ENCODE measurements around the gene ABHD14A.
A peak's percentile ranks its signal among the peaks of the same experiment; 100 is the strongest.

Gene ABHD14A

DNA sequence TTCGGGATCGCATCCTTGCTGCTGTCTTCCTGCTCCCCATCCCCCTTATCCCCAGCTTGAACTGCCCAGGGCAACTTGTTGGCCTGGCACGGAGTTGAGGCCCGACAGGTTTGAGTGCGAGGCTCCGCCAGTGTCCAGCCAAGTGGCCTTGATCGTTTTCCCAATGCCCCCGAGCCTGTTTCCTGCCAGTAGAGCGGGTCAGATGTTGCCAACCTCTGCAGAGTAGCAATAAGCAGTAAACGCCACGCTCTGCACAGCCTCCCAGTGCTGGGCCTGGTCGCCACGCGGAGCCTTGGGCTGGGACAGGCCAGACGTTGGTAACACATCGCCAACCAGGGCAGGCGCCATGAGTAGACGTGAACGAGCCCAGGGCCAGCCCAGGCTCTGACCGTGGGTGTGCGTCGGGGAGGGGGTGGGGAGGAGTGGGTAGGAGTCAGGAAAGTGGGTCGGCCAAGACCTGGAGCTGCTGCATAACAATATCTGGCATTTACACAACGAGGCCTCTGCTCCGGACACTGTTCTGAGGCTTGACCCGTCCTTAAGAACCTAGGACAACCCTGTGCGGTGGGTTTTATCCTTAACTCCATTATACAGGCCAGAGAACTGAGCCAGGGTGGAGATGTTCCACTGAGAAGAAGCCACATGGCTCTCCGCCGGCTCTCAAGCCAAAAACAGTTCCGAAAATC lies 444 bp upstream of the ABHD14A start:
- ATAC-seq, result peak; percentile 19
- TF ChIP-seq, protein P1, sequence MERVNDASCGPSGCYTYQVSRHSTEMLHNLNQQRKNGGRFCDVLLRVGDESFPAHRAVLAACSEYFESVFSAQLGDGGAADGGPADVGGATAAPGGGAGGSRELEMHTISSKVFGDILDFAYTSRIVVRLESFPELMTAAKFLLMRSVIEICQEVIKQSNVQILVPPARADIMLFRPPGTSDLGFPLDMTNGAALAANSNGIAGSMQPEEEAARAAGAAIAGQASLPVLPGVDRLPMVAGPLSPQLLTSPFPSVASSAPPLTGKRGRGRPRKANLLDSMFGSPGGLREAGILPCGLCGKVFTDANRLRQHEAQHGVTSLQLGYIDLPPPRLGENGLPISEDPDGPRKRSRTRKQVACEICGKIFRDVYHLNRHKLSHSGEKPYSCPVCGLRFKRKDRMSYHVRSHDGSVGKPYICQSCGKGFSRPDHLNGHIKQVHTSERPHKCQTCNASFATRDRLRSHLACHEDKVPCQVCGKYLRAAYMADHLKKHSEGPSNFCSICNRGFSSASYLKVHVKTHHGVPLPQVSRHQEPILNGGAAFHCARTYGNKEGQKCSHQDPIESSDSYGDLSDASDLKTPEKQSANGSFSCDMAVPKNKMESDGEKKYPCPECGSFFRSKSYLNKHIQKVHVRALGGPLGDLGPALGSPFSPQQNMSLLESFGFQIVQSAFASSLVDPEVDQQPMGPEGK (CRISPR knock-in tag; IDR thresholded peaks at IDR 0.05; ENCODE audit: borderline replicate concordance), result 0 out of 2 replicates have a peak, but pooled peaks have one; percentile 20
- no peak for TF ChIP-seq SNAI2 (CRISPR knock-in tag; IDR thresholded peaks at IDR 0.05)

DNA sequence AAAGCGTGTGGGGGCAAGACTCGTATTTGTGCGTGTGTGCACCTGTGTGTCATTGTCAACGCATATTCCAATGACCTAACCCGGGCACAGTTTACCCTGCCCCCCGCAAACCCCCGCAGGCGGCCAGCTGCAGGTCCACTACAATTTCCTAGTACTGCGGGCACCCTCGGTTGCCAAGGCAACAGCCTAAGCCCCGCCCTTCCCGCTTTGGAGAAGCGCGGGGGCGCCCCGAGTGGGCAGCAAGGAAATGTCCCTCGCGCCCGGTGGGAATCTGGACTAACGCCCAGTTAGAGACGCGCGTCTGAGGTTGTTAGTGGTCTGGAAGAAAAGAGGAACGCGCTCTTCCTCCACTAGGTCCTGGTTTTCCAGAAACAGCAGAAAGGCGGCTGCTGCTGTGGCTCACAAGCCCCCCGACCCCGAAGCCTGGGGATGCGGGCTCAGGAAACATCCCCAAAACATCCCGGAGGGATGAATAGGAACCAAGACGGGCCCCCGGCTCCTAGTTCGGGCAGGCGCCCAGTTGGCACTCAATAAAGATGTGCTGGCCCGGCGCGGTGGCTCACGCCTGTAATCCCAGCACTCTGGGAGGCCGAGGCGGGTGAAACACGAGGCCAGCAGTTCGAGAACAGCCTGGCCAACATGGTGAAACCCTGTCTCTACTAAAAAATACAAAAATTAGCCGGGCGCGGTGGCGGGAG lies 1.1 kb downstream of the ABHD14A start:
- TF ChIP-seq, protein P2, sequence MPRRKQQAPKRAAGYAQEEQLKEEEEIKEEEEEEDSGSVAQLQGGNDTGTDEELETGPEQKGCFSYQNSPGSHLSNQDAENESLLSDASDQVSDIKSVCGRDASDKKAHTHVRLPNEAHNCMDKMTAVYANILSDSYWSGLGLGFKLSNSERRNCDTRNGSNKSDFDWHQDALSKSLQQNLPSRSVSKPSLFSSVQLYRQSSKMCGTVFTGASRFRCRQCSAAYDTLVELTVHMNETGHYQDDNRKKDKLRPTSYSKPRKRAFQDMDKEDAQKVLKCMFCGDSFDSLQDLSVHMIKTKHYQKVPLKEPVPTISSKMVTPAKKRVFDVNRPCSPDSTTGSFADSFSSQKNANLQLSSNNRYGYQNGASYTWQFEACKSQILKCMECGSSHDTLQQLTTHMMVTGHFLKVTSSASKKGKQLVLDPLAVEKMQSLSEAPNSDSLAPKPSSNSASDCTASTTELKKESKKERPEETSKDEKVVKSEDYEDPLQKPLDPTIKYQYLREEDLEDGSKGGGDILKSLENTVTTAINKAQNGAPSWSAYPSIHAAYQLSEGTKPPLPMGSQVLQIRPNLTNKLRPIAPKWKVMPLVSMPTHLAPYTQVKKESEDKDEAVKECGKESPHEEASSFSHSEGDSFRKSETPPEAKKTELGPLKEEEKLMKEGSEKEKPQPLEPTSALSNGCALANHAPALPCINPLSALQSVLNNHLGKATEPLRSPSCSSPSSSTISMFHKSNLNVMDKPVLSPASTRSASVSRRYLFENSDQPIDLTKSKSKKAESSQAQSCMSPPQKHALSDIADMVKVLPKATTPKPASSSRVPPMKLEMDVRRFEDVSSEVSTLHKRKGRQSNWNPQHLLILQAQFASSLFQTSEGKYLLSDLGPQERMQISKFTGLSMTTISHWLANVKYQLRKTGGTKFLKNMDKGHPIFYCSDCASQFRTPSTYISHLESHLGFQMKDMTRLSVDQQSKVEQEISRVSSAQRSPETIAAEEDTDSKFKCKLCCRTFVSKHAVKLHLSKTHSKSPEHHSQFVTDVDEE (CRISPR knock-in tag; IDR thresholded peaks at IDR 0.05), result no peak
- no peak for TF ChIP-seq SNAI2 (CRISPR knock-in tag; IDR thresholded peaks at IDR 0.05)
- TF ChIP-seq, protein P1 (CRISPR knock-in tag; IDR thresholded peaks at IDR 0.05; ENCODE audit: borderline replicate concordance), result 0 out of 2 replicates have a peak, but pooled peaks have one; percentile 32
- no peak for TF ChIP-seq PPARA (CRISPR knock-in tag; IDR thresholded peaks at IDR 0.05; ENCODE audit: borderline replicate concordance)
- TF ChIP-seq ZFP3 (CRISPR knock-in tag; IDR thresholded peaks at IDR 0.05), result no peak
- TF ChIP-seq RARB (CRISPR knock-in tag; IDR thresholded peaks at IDR 0.05), result no peak
- TF ChIP-seq, protein P3, sequence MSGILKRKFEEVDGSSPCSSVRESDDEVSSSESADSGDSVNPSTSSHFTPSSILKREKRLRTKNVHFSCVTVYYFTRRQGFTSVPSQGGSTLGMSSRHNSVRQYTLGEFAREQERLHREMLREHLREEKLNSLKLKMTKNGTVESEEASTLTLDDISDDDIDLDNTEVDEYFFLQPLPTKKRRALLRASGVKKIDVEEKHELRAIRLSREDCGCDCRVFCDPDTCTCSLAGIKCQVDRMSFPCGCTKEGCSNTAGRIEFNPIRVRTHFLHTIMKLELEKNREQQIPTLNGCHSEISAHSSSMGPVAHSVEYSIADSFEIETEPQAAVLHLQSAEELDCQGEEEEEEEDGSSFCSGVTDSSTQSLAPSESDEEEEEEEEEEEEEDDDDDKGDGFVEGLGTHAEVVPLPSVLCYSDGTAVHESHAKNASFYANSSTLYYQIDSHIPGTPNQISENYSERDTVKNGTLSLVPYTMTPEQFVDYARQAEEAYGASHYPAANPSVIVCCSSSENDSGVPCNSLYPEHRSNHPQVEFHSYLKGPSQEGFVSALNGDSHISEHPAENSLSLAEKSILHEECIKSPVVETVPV (CRISPR knock-in tag; IDR thresholded peaks at IDR 0.05), result no peak
- peak; percentile 21 for ATAC-seq

- no peak for ATAC-seq
- TF ChIP-seq TOX (CRISPR knock-in tag; IDR thresholded peaks at IDR 0.05; ENCODE audit: borderline replicate concordance) (no peak), ZNF8 (CRISPR knock-in tag; IDR thresholded peaks at IDR 0.05) (no peak), SNAI2 (CRISPR knock-in tag; IDR thresholded peaks at IDR 0.05) (no peak), ESRRG (CRISPR knock-in tag; IDR thresholded peaks at IDR 0.05) (no peak), CSDC2 (CRISPR knock-in tag; IDR thresholded peaks at IDR 0.05) (no peak), OSR1 (CRISPR knock-in tag; IDR thresholded peaks at IDR 0.05) (no peak), PPARA (CRISPR knock-in tag; IDR thresholded peaks at IDR 0.05; ENCODE audit: borderline replicate concordance) (no peak), ZFP30 (CRISPR knock-in tag; IDR thresholded peaks at IDR 0.05) (no peak), TCF4 (CRISPR knock-in tag; IDR thresholded peaks at IDR 0.05; ENCODE audit: borderline replicate concordance) (no peak), ZFP3 (CRISPR knock-in tag; IDR thresholded peaks at IDR 0.05) (no peak), ZNF565 (CRISPR knock-in tag; conservative IDR thresholded peaks at IDR 0.05; ENCODE audit: low read depth) (no peak), BACH2 (CRISPR knock-in tag; IDR thresholded peaks at IDR 0.05; ENCODE audit: borderline replicate concordance) (no peak), GLIS3 (CRISPR knock-in tag; IDR thresholded peaks at IDR 0.05) (no peak), ZNF70 (CRISPR knock-in tag; IDR thresholded peaks at IDR 0.05) (no peak), RARB (CRISPR knock-in tag; IDR thresholded peaks at IDR 0.05) (no peak)
- TF ChIP-seq, protein P4, sequence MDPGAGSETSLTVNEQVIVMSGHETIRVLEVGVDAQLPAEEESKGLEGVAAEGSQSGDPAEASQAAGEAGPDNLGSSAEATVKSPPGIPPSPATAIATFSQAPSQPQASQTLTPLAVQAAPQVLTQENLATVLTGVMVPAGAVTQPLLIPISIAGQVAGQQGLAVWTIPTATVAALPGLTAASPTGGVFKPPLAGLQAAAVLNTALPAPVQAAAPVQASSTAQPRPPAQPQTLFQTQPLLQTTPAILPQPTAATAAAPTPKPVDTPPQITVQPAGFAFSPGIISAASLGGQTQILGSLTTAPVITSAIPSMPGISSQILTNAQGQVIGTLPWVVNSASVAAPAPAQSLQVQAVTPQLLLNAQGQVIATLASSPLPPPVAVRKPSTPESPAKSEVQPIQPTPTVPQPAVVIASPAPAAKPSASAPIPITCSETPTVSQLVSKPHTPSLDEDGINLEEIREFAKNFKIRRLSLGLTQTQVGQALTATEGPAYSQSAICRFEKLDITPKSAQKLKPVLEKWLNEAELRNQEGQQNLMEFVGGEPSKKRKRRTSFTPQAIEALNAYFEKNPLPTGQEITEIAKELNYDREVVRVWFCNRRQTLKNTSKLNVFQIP (CRISPR knock-in tag; IDR thresholded peaks at IDR 0.05; ENCODE audit: borderline replicate concordance, low read depth), result no peak
- TF ChIP-seq, protein P2 (CRISPR knock-in tag; IDR thresholded peaks at IDR 0.05), result no peak
- TF ChIP-seq, protein P1 (CRISPR knock-in tag; IDR thresholded peaks at IDR 0.05; ENCODE audit: borderline replicate concordance), result no peak
Observed at GRCh38 chr3:51977446-51978142, 2.7 kb downstream of the ABHD14A start.

All from SK-N-SH treated with all-trans-retinoic acid at 6 μM for 48 hours (cell line).